EH (cell line): ENCODE results near the gene JSRP1.

Experiments used
- DNase-seq: peaks from one replicate; pipeline ENCODE4 v3.0.0-alpha.2; 2015; ENCODE audit warnings: low read depth

The JSRP1 gene

DNA sequence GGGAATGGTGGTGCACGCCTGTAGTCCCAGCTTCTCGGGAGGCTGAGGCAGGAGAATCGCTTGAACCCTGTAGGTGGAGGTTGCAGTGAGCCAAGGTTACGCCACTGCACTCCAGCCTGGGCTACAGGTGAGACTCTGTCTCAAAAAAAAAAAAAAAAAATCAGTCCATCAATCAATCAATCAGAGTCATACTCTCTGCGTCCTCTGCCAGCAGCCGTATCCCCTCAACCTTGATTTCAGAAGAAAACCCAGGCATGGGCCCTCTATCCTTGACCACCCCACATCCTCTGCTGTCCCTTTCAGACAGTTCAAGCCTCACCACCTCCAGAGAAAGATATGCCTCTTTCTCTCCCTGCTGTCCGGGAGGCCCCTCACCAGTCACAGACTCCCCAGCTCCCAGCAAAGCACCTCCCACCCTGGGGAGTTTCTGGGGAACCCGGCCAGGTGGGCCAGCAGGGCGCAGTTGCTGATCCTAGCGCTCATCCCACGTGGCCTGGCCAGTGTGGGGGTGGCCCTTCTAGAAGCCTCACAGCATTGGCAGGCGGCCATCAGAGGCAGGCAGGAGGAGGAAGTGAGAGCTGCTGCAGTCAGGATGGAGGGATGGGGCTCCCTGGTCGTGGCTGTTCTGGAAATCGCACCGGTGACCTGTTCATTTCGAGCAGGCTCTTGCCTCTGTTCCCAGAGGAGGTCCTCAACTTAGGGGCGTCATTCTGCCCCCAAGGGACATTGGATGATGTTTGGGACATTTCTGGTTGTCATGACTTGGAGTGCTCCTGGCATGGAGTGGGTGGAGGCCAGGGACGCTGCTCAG, 10.2 kb upstream of the JSRP1 start:
- peak; percentile 82 for DNase-seq

DNA sequence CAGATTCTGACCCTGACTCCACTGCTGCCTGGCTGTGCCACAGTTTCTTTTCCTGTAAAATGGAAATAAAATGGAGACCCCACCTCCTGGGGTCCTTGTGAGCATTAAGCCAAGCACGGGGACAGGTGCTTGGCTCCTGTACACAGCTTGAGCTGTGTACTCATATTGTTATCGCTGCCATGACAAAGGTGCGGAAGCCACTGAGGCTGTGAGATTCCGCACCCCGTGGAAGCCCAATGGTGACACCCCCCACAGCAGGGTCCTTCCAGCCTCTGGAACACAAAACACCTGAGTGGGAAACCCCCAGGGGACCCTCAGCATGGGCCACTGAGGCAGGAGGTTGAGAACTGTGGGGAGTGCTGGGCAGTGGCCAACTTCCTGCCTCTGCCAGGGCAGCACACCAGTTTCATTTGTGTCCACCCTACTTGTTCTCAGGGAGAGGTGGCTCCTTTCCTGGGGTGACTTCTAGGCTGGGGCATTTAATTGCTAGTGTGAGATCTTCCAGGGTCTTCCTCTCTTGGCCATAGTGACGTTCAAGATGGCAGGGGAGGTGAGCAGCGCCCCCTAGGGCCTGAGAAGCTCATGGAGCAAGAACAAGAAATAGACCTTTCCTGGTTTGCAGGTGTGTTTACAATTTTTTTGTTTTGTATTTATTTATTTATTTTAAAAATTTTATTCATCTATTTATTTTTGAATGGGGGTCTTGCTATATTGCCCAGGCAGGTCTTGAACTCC, 5.4 kb upstream of the JSRP1 start:
- peak; percentile 41 for DNase-seq

DNA sequence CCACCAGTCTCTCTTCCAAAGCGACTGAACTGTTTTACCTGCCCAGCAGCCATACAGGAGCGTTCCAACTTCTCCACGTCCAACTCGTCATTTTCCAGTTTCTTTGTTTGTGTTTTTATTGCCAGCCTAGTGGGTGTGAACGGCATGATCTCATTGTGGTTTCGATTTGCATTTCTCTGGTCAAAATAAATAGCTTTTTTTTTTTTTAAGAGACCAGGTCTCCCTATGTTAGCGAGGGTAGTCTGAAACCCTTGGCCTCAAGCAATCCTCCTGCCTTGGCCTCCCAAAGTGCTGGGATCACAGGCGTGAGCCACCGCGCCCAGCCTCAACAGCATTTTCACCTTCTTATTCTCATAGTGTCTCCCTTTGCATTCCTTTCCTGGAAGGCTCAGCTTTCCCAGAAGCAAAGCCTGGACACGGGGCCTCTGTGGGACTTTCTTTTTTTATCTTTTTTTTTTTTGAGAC, 4.2 kb upstream of the JSRP1 start:
- DNase-seq, result peak; percentile 40

DNA sequence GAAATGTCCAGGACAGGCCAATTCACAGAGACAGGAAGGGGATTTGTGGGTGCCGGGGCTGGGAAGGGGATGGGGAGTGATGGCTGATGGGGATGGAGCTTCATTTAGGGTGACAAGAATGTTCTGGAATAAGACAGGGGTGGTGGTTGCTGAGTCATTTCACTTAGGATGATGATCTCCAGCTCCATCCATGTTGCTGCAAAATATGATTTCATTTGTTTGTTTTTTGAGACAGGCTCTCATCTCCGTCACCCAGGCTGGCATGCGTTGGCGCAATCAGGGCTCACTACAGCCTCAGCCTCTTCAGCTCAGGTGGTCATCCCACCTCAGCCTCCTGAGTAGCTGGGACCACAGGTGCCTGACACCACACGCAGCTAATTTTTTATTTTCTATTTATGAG, 3.1 kb upstream of the JSRP1 start:
- peak; percentile 69 for DNase-seq

DNA sequence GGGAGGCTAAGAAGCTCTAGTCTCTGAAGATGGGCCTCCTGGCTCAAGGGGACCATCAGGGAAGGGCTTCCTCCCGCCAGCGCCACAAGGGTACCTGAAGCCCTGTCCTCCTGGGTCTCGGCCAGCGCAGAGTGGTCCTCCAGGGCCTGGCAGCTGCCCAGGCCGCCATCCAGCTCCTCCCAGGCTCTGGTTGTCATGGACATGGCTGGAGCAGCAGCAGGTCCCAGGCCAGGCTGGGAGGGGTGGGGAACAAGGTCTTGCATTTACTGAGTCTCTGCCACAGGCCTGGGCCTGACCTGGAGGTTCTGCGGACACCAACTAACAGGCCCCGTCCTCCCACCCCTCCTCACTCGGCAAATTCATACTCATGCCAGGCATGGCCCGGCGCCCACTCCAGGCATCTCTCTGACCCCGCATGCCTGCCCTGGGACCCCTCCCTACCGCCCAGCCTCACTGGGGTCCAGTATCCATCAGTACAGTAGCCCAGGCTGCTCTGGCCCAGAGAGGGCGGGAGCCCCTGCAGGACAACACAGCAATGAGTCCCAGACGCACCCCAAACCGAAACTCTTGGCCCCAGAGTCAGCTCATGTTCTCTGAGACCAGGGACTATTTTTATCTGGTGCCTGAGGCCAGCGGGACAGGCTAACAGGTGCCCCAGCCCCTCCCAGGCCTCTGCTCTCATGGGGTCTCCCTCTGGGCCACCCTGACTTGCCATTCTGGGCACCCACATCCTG, 938 bp downstream of the JSRP1 start:
- no peak for DNase-seq

DNA sequence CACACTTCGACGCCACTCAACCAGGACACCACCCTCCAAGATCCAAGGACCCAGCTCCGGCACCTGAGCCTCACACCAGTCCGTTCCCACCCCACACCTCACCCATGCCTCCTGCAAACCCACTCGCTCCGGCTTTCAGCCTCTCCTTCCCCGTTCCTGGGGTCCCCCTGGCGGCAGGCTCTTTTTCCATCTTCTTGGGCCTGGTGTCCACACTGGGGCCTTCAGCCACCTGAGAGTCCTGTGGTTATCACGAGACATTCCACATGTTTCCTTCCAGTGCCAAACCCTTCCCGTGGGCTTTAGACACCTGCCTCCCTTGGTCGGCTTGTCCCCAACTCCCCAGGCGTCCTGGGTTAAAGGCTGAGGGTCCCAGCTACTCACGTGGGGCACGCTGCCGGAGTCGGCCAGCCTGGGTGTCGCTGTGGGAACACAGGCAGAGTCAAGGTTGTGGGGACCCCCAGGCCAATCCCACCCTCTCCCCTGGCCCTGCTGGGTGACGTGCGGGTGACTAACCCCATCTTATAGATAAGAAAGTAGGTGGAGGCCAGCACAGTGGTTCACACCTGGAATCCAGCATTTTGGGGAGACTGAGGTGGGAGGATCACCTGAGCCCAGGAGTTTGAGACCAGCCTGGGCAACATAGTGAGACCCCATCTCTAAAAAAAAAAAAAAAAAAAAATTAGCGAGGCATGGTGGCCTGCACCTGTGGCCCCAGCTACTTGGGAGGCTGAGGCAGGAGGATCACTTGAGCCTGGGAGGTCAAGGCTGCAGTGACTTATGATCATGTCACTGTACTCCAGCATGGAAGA, 1.9 kb downstream of the JSRP1 start:
- peak; percentile 47 for DNase-seq

DNA sequence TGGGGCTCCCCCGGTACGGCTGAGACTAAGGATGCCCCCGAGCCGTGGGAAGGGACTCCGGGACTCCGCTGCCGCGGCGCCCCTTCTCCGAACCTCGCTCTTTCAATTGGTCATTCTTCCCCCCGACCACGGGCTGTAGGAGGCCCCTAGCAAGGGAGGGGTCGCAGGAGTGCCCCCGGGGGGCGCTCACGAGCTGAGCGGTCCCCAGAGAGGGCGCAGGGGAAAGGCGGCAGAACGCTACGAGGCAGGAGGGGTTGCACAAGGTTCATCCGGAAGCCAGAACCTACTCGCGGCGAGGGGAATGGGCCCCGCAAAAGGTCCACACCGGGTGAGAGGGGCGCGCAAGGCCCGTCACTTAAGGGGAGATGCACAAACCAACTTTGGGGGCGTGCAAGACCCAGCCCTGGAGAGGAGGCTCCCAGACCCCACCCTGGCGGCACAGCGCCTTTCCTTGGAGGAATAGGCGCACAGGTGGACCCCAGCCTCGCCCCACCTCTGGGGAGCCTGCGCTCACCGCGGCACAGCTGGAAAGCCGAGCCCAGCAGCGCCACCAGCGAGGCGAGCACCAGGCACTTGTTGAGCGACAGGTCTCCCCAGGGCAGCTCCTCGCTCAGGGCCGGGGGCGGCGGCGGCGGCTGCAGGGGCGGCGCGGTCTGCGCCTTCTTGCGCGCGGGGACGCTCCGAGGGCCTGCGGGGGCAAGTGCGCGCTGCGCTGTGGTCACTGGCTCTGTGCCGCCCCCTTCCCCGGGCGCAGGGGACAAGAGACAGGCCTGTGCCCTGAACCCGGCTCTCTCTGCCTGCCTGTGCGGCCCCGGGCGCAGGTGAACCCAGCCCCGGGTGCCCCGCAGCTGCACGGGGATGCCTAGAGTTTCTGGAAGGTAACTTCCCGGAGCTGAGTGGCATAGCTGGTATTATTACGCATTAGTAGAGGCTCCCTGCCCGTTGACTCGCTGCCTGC, 2.8 kb downstream of the JSRP1 start:
- DNase-seq, result no peak

DNA sequence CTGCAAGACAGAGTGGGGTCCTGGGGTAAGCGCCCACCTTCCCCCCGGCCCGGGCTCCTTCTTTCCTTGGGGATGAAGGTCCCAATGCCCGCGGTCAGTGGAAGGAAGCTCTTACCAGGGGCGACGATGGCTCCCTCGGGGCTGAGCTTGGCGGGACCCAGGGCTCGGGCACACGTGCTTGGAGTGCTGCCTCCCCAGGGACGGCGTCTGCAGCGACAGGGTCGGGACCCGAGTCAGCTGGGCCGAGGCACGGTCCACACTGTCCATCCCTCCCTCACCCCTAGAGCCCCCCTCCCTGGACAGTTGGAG, 3.5 kb downstream of the JSRP1 start:
- no peak for DNase-seq

DNA sequence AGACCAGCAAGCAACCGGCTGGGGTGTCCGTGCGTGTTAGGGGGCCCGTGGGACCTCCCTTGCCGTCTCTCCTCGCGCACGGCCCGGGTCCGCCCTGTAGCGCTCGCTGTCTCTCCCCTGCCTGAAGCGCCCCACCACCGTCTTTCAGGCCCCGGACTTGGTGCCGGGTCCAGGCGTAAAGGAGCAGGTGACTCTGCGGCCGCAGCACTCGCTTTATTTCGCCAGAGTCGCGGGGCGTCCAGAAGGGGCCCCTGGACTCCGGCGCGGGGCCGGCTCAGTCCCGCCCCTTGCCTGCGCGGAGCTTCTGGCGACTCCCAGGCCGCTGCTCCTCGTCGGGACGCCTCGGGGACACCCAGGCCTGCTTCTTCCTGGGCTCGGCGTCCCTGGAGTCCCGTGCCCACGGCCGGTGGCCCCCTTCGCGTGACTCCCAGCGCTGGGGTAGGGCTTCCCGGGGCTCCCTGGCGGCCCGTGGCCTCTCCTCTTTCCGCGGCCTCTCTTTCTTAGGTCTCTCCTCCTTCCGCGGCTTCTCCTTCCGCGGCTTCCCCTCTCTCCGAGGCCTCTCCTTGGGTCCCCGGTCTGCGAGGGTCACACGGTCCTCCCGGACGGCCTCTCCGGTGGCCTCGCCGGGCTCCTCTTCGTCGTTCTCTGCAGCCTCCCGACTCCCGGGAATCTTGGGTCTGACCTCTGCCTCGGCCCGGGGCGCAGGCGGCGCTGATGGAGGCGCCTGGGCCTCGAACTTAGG, 4.0 kb downstream of the JSRP1 start:
- no peak for DNase-seq

DNA sequence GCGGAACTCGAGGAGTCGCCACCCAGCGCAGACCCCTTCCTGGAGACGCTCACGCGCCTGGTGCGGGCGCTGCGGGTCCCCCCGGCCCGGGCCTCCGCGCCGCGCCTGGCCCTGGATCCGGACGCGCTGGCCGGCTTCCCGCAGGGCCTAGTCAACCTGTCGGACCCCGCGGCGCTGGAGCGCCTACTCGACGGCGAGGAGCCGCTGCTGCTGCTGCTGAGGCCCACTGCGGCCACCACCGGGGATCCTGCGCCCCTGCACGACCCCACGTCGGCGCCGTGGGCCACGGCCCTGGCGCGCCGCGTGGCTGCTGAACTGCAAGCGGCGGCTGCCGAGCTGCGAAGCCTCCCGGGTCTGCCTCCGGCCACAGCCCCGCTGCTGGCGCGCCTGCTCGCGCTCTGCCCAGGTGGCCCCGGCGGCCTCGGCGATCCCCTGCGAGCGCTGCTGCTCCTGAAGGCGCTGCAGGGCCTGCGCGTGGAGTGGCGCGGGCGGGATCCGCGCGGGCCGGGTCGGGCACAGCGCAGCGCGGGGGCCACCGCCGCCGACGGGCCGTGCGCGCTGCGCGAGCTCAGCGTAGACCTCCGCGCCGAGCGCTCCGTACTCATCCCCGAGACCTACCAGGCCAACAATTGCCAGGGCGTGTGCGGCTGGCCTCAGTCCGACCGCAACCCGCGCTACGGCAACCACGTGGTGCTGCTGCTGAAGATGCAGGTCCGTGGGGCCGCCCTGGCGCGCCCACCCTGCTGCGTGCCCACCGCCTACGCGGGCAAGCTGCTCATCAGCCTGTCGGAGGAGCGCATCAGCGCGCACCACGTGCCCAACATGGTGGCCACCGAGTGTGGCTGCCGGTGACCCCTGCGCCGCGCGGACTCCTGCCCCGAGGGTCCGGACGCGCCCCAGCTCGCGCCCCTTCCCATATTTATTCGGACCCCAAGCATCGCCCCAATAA, 4.8 kb downstream of the JSRP1 start:
- no peak for DNase-seq

DNA sequence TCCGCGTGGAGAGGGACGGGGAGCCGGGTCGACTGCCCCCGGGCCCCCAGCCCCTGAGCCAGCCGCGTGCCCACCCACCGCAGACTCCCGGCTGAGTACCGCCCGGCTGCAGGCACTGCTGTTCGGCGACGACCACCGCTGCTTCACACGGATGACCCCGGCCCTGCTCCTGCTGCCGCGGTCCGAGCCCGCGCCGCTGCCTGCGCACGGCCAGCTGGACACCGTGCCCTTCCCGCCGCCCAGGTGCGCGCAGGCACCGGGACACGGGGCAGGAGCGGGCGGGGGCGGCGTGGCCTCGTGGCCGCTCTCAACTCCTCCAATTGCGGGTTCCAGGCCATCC, 5.5 kb downstream of the JSRP1 start:
- no peak for DNase-seq

DNA sequence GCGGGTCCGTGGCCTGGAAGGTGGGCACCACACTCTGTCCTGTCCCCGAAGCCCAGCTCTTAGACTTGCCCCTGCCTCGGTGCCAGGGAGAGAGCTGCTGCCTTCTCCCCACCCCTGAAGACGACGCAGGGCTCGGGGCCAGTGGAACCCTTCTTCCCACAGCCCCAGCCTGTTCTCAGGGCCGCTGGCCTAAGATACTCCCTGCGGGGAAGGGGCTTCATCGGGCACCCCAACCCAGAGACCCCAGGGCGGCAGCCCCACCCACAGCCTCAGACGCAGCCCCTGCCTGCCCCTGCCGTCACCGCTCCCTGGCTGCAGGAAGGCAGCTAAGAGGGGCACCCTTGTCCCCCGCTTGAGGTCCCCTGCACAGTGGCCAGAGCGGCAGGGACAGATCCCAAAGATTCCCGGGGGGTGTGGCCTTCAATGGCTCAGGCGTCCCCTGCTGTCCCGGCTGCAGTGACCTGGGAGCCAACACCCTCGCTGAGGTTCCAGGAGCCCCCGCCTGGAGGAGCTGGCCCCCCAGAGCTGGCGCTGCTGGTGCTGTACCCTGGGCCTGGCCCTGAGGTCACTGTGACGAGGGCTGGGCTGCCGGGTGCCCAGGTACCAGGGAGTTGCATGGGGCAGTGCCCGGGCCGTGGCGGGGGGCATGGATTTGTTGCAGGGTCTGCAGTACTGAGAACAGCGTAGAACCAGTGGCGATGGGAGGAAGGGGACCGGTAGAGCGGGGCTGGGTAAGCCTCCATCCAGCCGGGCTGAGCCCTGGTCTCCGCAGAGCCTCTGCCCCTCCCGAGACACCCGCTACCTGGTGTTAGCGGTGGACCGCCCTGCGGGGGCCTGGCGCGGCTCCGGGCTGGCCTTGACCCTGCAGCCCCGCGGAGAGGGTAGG, 6.1 kb downstream of the JSRP1 start:
- no peak for DNase-seq

DNA sequence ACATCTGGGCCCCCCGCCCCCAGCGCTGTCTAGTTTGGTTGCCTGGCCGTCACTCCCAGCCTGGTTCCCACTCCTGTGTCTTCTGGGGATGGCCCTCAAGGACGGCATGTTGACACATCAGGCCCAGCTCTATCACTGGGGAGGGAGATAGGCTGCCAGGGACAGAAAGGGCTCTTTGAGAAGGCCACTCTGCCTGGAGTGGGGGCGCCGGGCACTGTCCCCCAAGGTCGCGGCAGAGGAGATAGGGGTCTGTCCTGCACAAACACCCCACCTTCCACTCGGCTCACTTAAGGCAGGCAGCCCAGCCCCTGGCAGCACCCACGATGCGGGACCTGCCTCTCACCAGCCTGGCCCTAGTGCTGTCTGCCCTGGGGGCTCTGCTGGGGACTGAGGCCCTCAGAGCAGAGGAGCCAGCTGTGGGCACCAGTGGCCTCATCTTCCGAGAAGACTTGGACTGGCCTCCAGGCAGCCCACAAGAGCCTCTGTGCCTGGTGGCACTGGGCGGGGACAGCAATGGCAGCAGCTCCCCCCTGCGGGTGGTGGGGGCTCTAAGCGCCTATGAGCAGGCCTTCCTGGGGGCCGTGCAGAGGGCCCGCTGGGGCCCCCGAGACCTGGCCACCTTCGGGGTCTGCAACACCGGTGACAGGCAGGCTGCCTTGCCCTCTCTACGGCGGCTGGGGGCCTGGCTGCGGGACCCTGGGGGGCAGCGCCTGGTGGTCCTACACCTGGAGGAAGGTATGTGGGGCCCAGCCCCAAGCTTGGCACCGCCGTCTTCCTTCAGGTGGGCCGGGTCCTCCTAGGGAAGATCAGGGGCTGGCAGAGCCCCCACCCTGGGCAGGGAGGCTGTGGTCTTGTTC, 7.0 kb downstream of the JSRP1 start, which contains the start of gene AMH:
Gene AMH (plus strand): TSS at position 314 of the 857 bp plus-strand sequence. CDS start 10 bp downstream, at position 324.
- DNase-seq, result no peak

DNA sequence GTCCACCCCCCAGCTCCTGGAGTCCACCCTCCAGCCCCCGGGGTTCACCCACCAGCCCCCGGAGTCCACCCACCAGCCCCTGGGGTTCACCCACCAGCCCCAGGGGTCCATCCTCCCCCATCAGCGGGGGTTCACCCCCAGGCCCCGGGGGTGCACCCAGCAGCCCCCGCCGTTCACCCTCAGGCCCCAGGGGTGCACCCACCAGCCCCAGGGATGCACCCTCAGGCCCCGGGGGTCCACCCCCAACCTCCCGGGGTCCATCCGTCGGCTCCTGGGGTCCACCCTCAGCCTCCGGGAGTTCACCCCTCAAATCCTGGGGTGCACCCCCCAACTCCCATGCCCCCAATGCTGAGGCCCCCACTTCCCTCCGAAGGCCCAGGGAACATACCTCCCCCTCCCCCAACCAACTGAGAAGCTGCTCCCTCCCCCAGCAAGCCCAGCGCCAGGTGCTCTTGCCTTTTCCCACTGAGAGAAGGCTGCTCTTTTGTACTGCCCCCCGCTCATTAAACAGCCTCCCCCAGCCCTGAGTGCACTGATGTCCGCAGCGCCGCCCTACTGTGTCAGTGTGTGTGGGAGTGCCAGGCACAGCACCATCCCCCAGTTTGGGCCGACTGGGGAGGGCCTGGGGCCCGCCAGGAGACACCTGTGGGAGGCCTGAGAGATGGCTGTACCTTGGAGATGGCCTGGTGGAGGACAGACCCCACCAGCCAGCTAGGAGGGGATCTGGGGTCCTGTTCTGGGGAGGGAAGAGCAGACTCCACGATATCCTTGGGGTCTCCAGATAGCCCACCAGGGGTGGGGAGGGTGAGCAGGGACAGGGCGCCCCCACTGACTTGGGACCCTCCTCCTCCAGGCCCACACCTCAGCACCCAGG, 7.8 kb downstream of the JSRP1 start:
- DNase-seq, result no peak

DNA sequence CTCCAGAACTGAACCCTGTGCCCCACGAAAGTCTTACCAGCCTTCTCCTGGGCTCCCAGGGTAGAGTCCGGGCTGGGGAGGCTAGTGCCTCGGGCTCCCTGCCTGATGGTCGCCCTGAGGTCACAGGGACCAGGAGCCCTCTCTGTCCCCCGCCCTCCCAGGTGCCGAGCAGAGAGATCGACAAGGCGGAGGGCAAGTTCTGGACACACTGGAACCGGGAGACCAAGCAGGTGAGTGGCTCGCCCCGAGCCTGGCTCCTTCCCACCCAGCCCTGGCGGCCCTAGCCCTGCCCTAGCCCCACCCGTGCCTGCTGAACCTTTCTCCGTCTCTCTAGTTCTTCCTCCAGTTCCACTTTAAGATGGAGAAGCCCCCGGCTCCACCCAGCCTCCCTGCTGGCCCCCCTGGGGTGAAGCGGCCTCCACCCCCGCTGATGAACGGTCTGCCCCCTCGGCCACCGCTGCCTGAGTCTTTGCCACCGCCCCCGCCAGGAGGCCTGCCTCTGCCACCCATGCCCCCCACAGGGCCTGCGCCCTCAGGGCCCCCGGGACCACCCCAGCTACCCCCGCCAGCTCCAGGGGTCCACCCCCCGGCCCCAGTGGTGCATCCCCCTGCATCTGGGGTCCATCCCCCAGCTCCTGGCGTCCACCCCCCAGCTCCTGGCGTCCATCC, 8.7 kb downstream of the JSRP1 start:
- DNase-seq, result no peak
